Astrocyte (in vitro differentiated cells and primary cell): ENCODE measurements around the gene LMNTD2. TPM values are rescaled to one million over a fixed set of nuclear protein-coding genes. Genes with fewer than 3 reads are reported as not detected.

ENCODE experiments used
- DNase-seq: peaks from one replicate; pipeline ENCODE4 v3.0.0-alpha.2; 2010; ENCODE audit warnings: low read depth
- FAIRE-seq: peaks from 2 replicates; lab custom pipeline; 2011; peaks lifted over from hg19 to GRCh38; lab: Jason Lieb, UNC
- H2AFZ ChIP-seq: 2 replicates; pipeline ENCODE4 v1.6.0; 2012; ENCODE audit warnings: low read depth, low read length, inconsistent platforms
- H3K27ac ChIP-seq: 2 replicates; pipeline ENCODE4 v1.5.1; 2011; ENCODE audit warnings: low read depth, low read length, inconsistent platforms
- H3K27me3 ChIP-seq: 2 replicates; pipeline ENCODE4 v1.6.0; 2011; ENCODE audit warnings: low read length, inconsistent platforms; ENCODE audit not compliant: insufficient read depth
- H3K36me3 ChIP-seq: 2 replicates; pipeline ENCODE4 v1.5.1; 2011; ENCODE audit warnings: low read length, inconsistent platforms; ENCODE audit not compliant: insufficient read depth
- H3K4me1 ChIP-seq: 2 replicates; pipeline ENCODE4 v1.5.1; 2011; ENCODE audit warnings: low read length, inconsistent platforms; ENCODE audit not compliant: insufficient read depth
- H3K4me2 ChIP-seq: 2 replicates; pipeline ENCODE4 v1.6.0; 2012; ENCODE audit warnings: low read length, inconsistent platforms
- H3K4me3 ChIP-seq: 2 replicates; pipeline ENCODE4 v1.5.1; 2011; ENCODE audit warnings: low read depth, mild to moderate bottlenecking, low read length, inconsistent platforms; ENCODE audit not compliant: insufficient read depth
- H3K79me2 ChIP-seq: 2 replicates; pipeline ENCODE4 v1.6.0; 2012; ENCODE audit warnings: mild to moderate bottlenecking, low read length, inconsistent platforms; ENCODE audit not compliant: insufficient read depth
- H3K9ac ChIP-seq: 2 replicates; pipeline ENCODE4 v1.6.0; 2012; ENCODE audit warnings: mild to moderate bottlenecking, low read length, inconsistent platforms
- H3K9me3 ChIP-seq: 2 replicates; pipeline ENCODE4 v1.5.1; 2012; ENCODE audit warnings: low read depth, mild to moderate bottlenecking, low read length, inconsistent platforms; ENCODE audit not compliant: insufficient read depth
- H4K20me1 ChIP-seq: 2 replicates; pipeline ENCODE4 v1.6.0; 2012; ENCODE audit warnings: low read length, inconsistent platforms; ENCODE audit not compliant: insufficient read depth
- H3K27ac Mint-ChIP-seq: one replicate; pipeline ENCODE4 v1.8.0; 2021; ENCODE audit warnings: mild to moderate bottlenecking, mixed read lengths; ENCODE audit not compliant: unreplicated experiment
- H3K27me3 Mint-ChIP-seq: one replicate; pipeline ENCODE4 v1.8.0; 2021; ENCODE audit warnings: low read depth, mixed read lengths; ENCODE audit not compliant: unreplicated experiment
- H3K36me3 Mint-ChIP-seq: one replicate; pipeline ENCODE4 v1.8.0; 2021; ENCODE audit warnings: low read depth, mixed read lengths; ENCODE audit not compliant: unreplicated experiment
- H3K4me1 Mint-ChIP-seq: one replicate; pipeline ENCODE4 v1.8.0; 2021; ENCODE audit warnings: low read depth, mixed read lengths; ENCODE audit not compliant: unreplicated experiment
- H3K4me3 Mint-ChIP-seq: one replicate; pipeline ENCODE4 v1.8.0; 2021; ENCODE audit warnings: mild to moderate bottlenecking, moderate library complexity, mixed read lengths; ENCODE audit not compliant: unreplicated experiment
- H3K9me3 Mint-ChIP-seq: one replicate; pipeline ENCODE4 v1.8.0; 2021; ENCODE audit warnings: mild to moderate bottlenecking, mixed read lengths; ENCODE audit not compliant: unreplicated experiment
- CTCF ChIP-seq: IDR thresholded peaks from 2 replicates; pipeline ENCODE4 v1.5.1; 2011; ENCODE audit warnings: low read depth, mild to moderate bottlenecking, inconsistent platforms, low read length, moderate library complexity; ENCODE audit not compliant: insufficient read depth
- EZH2 ChIP-seq: IDR thresholded peaks from 2 replicates; pipeline ENCODE4 v1.6.1; 2012; ENCODE audit warnings: mild to moderate bottlenecking, low read length, inconsistent platforms; ENCODE audit not compliant: insufficient read depth
- total RNA-seq: library from RNA; stranded (reverse); gene quantifications from 2 replicates; pipeline ENCODE4 v1.2.1, GENCODE V29; 2021

LMNTD2 gene
- total RNA-seq, 1 donor from 2014 or later, result 2.8 TPM

GRCh38 chr11:573146-573759 lies 12.7 kb upstream of the LMNTD2 start:
- H3K27me3 Mint-ChIP-seq, result peaks cover 17% of the 10 kb centered on the region
- H4K20me1 ChIP-seq, result peaks cover 15% of the 10 kb centered on the region
- no peaks in the 10 kb centered on the region for H3K36me3 ChIP-seq
- no peaks in the 10 kb centered on the region for H3K9me3 Mint-ChIP-seq
- no peak overlapping the region for H3K4me2 ChIP-seq
- peaks cover 6% of the 10 kb centered on the region for H3K27me3 ChIP-seq
- H3K36me3 Mint-ChIP-seq, result peaks cover 7% of the 10 kb centered on the region
- no peak overlapping the region for H3K27ac Mint-ChIP-seq
- H2AFZ ChIP-seq, result no peak overlapping the region
- no peaks in the 10 kb centered on the region for H3K9me3 ChIP-seq
- peaks cover 16% of the 10 kb centered on the region for H3K79me2 ChIP-seq
- TF ChIP-seq EZH2 (no peak), CTCF (no peak)
- H3K4me3 ChIP-seq, result no peak overlapping the region
- peaks cover 20% of the 10 kb centered on the region for H3K4me1 ChIP-seq
- DNase-seq (no peak), FAIRE-seq (no peak)
- no peak overlapping the region for H3K27ac ChIP-seq
- H3K4me1 Mint-ChIP-seq, result peaks cover 17% of the 10 kb centered on the region
- H3K9ac ChIP-seq, result no peak overlapping the region
- no peak overlapping the region for H3K4me3 Mint-ChIP-seq

GRCh38 chr11:571802-572185 lies 11.3 kb upstream of the LMNTD2 start:
- peaks cover 10% of the 10 kb centered on the region for H3K4me1 ChIP-seq
- peaks cover 6% of the 10 kb centered on the region for H3K27me3 ChIP-seq
- Mint-ChIP-seq H3K9me3 (no peaks in the 10 kb centered on the region), H3K27ac (no peak overlapping the region), H3K36me3 (peaks cover 5% of the 10 kb centered on the region), H3K4me3 (no peak overlapping the region), H3K27me3 (peaks cover 17% of the 10 kb centered on the region), H3K4me1 (peaks cover 8% of the 10 kb centered on the region)
- H3K9me3 ChIP-seq, result no peaks in the 10 kb centered on the region
- FAIRE-seq (no peak), DNase-seq (no peak)
- no peaks in the 10 kb centered on the region for H3K36me3 ChIP-seq
- H3K27ac ChIP-seq, result no peak overlapping the region
- H3K4me2 ChIP-seq, result no peak overlapping the region
- no peak overlapping the region for H3K9ac ChIP-seq
- H3K79me2 ChIP-seq, result peaks cover 1% of the 10 kb centered on the region
- H4K20me1 ChIP-seq, result peaks cover under 1% of the 10 kb centered on the region
- no peak overlapping the region for H2AFZ ChIP-seq
- TF ChIP-seq EZH2 (no peak), CTCF (no peak)
- no peak overlapping the region for H3K4me3 ChIP-seq

GRCh38 chr11:569158-569885 lies 8.8 kb upstream of the LMNTD2 start:
- Histone ChIP-seq H3K27me3 (peaks cover under 1% of the 10 kb centered on the region), H4K20me1 (no peaks in the 10 kb centered on the region), H3K27ac (no peak overlapping the region), H2AFZ (peak overlapping the region; percentile 13), H3K4me2 (peak overlapping the region; percentile 90), H3K79me2 (no peaks in the 10 kb centered on the region), H3K4me3 (peak overlapping the region; percentile 57), H3K9me3 (no peaks in the 10 kb centered on the region), H3K4me1 (peaks cover 7% of the 10 kb centered on the region), H3K36me3 (no peaks in the 10 kb centered on the region), H3K9ac (peak overlapping the region; percentile 75)
- Mint-ChIP-seq H3K4me1 (peaks cover 6% of the 10 kb centered on the region), H3K27ac (peak overlapping the region; percentile 72), H3K27me3 (peaks cover 8% of the 10 kb centered on the region), H3K36me3 (peaks cover 3% of the 10 kb centered on the region), H3K9me3 (no peaks in the 10 kb centered on the region), H3K4me3 (peak overlapping the region; percentile 81)
- no peak for FAIRE-seq
- no peak for DNase-seq
- no peak for TF ChIP-seq CTCF
- peak; percentile 22 for TF ChIP-seq EZH2
